Fibroblast of pulmonary artery (primary cell): ENCODE data around the gene CLCN6.

Experiments used
- DNase-seq: peaks from one replicate; pipeline ENCODE4 v3.0.0-alpha.2; 2010; ENCODE audit warnings: low read depth
- H3K4me3 ChIP-seq: replicated peaks from 2 replicates; pipeline ENCODE4 v1.5.1; 2011; ENCODE audit warnings: low read depth, mild to moderate bottlenecking, control low read depth, low read length, moderate library complexity
- TF ChIP-seq, protein P1 (sequence below): IDR thresholded peaks from 2 replicates; pipeline ENCODE4 v1.5.1; 2011; ENCODE audit warnings: mild to moderate bottlenecking, control low read depth, low read length, inconsistent platforms; ENCODE audit errors: missing control alignments

CLCN6 gene

DNA sequence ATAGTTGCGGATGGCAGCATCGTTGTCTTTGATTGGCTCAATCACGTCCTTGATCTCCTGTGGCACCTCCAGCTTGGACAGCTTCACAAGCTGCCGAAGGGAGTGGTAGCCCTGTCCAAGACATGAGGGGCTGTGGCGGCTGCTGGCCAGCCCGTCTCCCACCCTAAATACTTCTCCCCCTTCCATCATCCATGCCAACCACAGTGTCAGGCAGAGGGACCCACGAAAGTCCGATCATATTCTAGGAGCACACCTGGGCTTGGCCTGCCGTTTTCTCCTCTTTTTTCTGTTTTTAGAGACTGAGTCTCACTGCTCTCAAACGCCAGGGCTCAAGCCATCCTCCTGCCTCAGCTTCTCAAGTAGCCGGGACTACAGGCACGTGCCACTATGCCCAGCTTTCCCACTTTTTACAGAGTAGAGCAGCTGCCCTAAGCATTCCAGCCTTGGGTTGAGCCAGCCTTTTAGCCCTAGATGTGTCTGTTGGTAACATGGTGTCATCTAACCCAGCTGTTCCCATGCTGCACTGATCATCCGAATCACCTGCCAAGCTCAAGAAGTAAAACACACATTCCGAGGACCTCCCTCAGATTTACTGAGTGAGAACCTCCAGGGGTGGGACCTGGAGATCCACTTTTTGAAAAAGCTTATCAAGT, 10.6 kb upstream of the CLCN6 start:
- DNase-seq, result no peak
- H3K4me3 ChIP-seq, result no peak overlapping the region
- TF ChIP-seq, protein P1, sequence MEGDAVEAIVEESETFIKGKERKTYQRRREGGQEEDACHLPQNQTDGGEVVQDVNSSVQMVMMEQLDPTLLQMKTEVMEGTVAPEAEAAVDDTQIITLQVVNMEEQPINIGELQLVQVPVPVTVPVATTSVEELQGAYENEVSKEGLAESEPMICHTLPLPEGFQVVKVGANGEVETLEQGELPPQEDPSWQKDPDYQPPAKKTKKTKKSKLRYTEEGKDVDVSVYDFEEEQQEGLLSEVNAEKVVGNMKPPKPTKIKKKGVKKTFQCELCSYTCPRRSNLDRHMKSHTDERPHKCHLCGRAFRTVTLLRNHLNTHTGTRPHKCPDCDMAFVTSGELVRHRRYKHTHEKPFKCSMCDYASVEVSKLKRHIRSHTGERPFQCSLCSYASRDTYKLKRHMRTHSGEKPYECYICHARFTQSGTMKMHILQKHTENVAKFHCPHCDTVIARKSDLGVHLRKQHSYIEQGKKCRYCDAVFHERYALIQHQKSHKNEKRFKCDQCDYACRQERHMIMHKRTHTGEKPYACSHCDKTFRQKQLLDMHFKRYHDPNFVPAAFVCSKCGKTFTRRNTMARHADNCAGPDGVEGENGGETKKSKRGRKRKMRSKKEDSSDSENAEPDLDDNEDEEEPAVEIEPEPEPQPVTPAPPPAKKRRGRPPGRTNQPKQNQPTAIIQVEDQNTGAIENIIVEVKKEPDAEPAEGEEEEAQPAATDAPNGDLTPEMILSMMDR, result no peak

DNA sequence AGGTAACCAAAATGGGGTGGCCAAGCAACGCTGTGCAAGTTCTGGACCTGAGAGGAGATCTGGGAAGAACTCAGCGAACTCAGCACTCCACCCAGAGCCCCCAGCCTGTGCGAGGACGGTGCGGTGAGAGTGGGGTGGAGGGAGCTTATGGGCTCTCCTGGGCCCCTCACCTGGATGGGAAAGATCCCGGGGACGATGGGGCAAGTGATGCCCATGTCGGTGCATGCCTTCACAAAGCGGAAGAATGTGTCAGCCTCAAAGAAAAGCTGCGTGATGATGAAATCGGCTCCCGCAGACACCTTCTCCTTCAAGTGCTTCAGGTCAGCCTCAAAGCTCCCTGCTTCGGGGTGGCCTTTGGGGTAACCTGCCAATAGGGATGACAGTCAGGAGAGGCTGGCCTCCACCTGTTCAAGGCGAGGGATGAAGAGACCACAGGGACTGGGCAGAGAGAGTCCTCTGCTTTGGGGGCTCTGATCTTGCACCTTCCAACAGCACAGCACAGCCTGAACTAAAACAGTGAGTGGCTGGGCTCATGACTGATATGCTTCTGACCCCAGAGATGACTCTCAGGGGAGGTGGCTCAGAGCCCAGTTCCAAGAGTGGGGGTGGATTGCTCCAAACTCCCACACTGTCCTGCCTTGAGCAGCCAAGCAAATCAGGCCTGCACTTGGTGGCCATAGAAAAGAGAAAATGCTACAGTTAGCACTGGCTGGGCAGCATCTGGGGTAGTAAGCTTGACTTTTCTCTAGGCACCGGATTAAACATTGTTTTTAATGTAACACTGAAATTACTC, 9.8 kb upstream of the CLCN6 start:
- TF ChIP-seq, protein P1, result no peak
- no peak overlapping the region for H3K4me3 ChIP-seq
- peak; percentile 57 for DNase-seq

DNA sequence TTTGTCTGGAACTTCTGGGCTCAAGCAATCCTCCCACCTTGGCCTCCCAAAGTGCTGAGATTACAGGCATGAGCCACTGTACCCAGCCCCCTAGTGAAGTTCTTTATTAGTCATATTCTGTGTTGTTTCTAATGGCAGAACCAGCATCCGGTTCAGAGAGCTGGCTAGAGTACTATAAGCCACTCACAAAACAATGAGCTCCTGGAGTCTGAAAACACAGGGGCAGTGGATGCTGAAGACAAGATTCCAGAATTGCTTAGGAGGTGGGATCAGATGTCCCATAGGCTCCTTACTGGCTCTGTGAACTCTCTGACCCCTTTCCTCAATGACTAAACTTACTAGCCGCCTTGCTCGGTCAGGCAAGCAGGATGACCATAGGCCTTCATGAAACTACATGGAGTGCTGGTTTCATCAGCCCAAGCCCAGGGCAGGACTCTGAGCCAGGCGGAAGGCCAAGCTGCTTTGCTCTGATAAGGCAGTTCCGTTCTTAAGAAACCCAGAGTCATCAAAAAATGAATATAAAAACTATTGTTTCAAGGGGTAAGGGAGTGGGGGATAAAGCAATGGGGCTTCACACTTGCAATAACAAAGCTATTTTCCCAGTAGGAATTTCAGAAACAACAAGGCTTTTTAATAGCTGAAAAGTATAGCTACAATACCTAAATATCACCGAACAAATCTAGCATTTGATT, 8.3 kb upstream of the CLCN6 start:
- peak; percentile 97 for DNase-seq
- TF ChIP-seq, protein P1, result no peak
- no peak overlapping the region for H3K4me3 ChIP-seq

DNA sequence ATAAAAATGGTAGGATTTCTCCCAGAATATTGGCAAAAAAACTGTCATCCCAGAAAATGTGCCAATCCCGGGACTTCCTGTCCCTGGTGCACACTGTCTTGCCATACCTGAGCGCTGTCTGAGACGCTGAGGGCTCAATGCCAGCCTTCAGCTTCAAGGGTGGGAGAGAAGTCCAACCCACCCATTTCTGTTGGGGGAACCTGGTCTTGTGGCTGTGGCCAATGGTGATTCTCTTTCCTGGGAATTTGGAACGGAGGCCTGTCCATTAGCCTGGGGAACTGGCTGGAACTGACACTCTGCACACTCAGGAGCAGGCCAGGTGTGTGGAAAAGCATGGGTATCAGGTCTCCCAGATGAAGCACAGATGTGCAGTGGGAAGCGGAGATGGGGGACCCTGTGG, 6.9 kb upstream of the CLCN6 start:
- no peak for DNase-seq
- TF ChIP-seq, protein P1, result no peak
- H3K4me3 ChIP-seq, result no peak overlapping the region

DNA sequence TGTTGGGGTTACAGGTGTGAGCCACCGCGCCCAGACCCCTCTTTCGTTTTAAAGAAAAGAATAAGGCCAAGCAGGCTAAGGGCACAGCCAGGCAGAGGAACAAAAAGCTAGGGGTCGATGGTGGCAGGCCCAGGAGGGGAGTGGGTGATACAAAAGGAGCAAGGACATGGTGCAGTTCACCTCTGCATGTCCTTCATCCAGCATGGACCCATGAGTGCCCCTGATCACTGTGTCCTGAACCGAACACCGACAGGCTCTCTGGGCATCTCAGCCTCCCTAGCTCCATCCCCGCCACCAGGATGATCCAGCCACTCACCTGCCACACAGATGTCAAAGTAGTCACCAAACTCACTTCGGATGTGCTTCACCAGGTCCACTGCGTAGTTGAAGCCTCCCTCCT, 6.1 kb upstream of the CLCN6 start:
- TF ChIP-seq, protein P1, result no peak
- H3K4me3 ChIP-seq, result no peak overlapping the region
- DNase-seq, result no peak

DNA sequence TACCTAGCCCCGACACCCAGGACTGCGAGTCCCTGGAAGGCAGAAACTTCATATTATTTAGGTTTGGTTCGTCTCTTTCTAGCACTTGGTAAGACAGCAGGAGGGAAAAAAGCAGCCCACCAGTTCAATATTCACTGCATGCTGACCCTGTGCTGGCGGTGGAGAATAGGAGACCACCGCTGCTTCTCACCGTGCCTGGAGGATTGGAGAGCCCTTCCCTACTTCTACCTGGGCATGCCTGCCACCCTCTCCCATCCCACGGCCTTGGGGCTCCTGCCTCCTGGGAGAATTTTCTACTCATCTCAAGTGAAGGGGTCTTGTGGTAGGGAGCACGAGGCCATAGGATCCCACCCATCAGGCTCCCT, 5.6 kb upstream of the CLCN6 start:
- TF ChIP-seq, protein P1, result no peak
- no peak overlapping the region for H3K4me3 ChIP-seq
- no peak for DNase-seq
